GM12801 (cell line): Measurements from ENCODE around the gene SIX6.

ENCODE experiments used
- CTCF ChIP-seq: IDR thresholded peaks from one replicate; pipeline ENCODE4 v1.5.1; 2011; ENCODE audit warnings: control low read depth; ENCODE audit not compliant: insufficient read length; ENCODE audit errors: extremely low read depth

Gene SIX6

GRCh38 chr14:60514741-60515491 is 6.0 kb downstream of the SIX6 start:
- no peak for TF ChIP-seq CTCF

- no peak for TF ChIP-seq CTCF
These were observed 6.8 kb downstream of the SIX6 start for GRCh38 chr14:60515511-60516289.

GRCh38 chr14:60532442-60532841 is 23.5 kb downstream of the SIX6 start:
- no peak for TF ChIP-seq CTCF

GRCh38 chr14:60537663-60538062 is 28.7 kb downstream of the SIX6 start:
- TF ChIP-seq CTCF: no peak

GRCh38 chr14:60544659-60545058 is 35.7 kb downstream of the SIX6 start:
- no peak for TF ChIP-seq CTCF

- no peak for TF ChIP-seq CTCF
These were observed 44.9 kb downstream of the SIX6 start for GRCh38 chr14:60553808-60554207.

- TF ChIP-seq CTCF: no peak
These were observed 53.1 kb downstream of the SIX6 start for GRCh38 chr14:60561845-60562746.
